ENCODE data around the gene PPP2R3B. TPM values are rescaled to one million over a fixed set of nuclear protein-coding genes. Genes with fewer than 3 reads are reported as not detected.

The PPP2R3B gene
- total and polyA plus RNA-seq, 2 of the 13 experiments (the other 11 are each of a cell fraction or from before 2014, with no cell fraction given), result 17.0 to 21.4 TPM

GRCh38 chrX:386768-387575 is at the start of gene PPP2R3B (continued):
- TF ChIP-seq, protein P1, sequence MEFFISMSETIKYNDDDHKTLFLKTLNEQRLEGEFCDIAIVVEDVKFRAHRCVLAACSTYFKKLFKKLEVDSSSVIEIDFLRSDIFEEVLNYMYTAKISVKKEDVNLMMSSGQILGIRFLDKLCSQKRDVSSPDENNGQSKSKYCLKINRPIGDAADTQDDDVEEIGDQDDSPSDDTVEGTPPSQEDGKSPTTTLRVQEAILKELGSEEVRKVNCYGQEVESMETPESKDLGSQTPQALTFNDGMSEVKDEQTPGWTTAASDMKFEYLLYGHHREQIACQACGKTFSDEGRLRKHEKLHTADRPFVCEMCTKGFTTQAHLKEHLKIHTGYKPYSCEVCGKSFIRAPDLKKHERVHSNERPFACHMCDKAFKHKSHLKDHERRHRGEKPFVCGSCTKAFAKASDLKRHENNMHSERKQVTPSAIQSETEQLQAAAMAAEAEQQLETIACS (CRISPR knock-in tag; IDR thresholded peaks at IDR 0.05), result peak; percentile 97
- 0 out of 2 replicates have a peak, but pooled peaks have one; percentile 29 for TF ChIP-seq WIZ (CRISPR knock-in tag; IDR thresholded peaks at IDR 0.05)
- no peak for TF ChIP-seq HMGA1 (CRISPR knock-in tag; conservative IDR thresholded peaks at IDR 0.05)
- TF ChIP-seq NCOA2 (CRISPR knock-in tag; IDR thresholded peaks at IDR 0.05), result no peak
- peak; percentile 36; the same call in 1 of the 2 replicates for TF ChIP-seq TFE3 (CRISPR knock-in tag; IDR thresholded peaks at IDR 0.05)
- TF ChIP-seq NFKB2 (CRISPR knock-in tag; IDR thresholded peaks at IDR 0.05; ENCODE audit: borderline replicate concordance), result peak; percentile 65; the same call in 1 of the 2 replicates
- peak; percentile 37 for TF ChIP-seq XRCC5 (optimal IDR thresholded peaks at IDR 0.05; ENCODE audit: low read length)
- peak; percentile 80; the same call in 1 of the 2 replicates for TF ChIP-seq ZNF713 (CRISPR knock-in tag; IDR thresholded peaks at IDR 0.05)
- TF ChIP-seq ZC3H4 (CRISPR knock-in tag; IDR thresholded peaks at IDR 0.05; ENCODE audit: borderline replicate concordance), result peak; percentile 76; the same call in 1 of the 2 replicates
- no peak for TF ChIP-seq SNRNP70 (IDR thresholded peaks at IDR 0.05; ENCODE audit: low read depth, low read length)
- TF ChIP-seq SRSF1 (optimal IDR thresholded peaks at IDR 0.05; ENCODE audit: low read depth, low read length), result peak; percentile 62
- TF ChIP-seq SMAD3 (CRISPR knock-in tag; IDR thresholded peaks at IDR 0.05), result 0 out of 2 replicates have a peak, but pooled peaks have one; percentile 39
- peak; percentile 59 for TF ChIP-seq ELF1 (CRISPR knock-in tag; IDR thresholded peaks at IDR 0.05)
- TF ChIP-seq CREB1 (IDR thresholded peaks at IDR 0.05), result peak; percentile 99
- TF ChIP-seq CREB1 (CRISPR knock-in tag; IDR thresholded peaks at IDR 0.05), result no peak
- no peak for TF ChIP-seq JUNB (CRISPR knock-in tag; IDR thresholded peaks at IDR 0.05; ENCODE audit: borderline replicate concordance)
- TF ChIP-seq ZNF33B (CRISPR knock-in tag; IDR thresholded peaks at IDR 0.05), result peak; percentile 80
- TF ChIP-seq, protein P2, sequence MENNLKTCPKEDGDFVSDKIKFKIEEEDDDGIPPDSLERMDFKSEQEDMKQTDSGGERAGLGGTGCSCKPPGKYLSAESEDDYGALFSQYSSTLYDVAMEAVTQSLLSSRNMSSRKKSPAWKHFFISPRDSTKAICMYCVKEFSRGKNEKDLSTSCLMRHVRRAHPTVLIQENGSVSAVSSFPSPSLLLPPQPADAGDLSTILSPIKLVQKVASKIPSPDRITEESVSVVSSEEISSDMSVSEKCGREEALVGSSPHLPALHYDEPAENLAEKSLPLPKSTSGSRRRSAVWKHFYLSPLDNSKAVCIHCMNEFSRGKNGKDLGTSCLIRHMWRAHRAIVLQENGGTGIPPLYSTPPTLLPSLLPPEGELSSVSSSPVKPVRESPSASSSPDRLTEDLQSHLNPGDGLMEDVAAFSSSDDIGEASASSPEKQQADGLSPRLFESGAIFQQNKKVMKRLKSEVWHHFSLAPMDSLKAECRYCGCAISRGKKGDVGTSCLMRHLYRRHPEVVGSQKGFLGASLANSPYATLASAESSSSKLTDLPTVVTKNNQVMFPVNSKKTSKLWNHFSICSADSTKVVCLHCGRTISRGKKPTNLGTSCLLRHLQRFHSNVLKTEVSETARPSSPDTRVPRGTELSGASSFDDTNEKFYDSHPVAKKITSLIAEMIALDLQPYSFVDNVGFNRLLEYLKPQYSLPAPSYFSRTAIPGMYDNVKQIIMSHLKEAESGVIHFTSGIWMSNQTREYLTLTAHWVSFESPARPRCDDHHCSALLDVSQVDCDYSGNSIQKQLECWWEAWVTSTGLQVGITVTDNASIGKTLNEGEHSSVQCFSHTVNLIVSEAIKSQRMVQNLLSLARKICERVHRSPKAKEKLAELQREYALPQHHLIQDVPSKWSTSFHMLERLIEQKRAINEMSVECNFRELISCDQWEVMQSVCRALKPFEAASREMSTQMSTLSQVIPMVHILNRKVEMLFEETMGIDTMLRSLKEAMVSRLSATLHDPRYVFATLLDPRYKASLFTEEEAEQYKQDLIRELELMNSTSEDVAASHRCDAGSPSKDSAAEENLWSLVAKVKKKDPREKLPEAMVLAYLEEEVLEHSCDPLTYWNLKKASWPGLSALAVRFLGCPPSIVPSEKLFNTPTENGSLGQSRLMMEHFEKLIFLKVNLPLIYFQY (CRISPR knock-in tag; IDR thresholded peaks at IDR 0.05; ENCODE audit: borderline replicate concordance), result no peak
- 0 out of 2 replicates have a peak, but pooled peaks have one; percentile 25 for TF ChIP-seq GLI4 (CRISPR knock-in tag; IDR thresholded peaks at IDR 0.05; ENCODE audit: borderline replicate concordance)
- peak; percentile 90 for TF ChIP-seq ZNF788 (CRISPR knock-in tag; IDR thresholded peaks at IDR 0.05; ENCODE audit: borderline replicate concordance)
- TF ChIP-seq SOX6 (IDR thresholded peaks at IDR 0.05), result no peak
- peak; percentile 66 for TF ChIP-seq SOX6 (CRISPR knock-in tag; IDR thresholded peaks at IDR 0.05)
- no peak for TF ChIP-seq HOXA7 (CRISPR knock-in tag; IDR thresholded peaks at IDR 0.05)
- TF ChIP-seq ZNF83 (CRISPR knock-in tag; IDR thresholded peaks at IDR 0.05; ENCODE audit: borderline replicate concordance), result peak; percentile 84; the same call in 1 of the 2 replicates
- TF ChIP-seq CCDC6 (CRISPR knock-in tag; IDR thresholded peaks at IDR 0.05), result no peak

Data from HepG2 (cell line).